ENCODE data around the gene OPCML.

DNA sequence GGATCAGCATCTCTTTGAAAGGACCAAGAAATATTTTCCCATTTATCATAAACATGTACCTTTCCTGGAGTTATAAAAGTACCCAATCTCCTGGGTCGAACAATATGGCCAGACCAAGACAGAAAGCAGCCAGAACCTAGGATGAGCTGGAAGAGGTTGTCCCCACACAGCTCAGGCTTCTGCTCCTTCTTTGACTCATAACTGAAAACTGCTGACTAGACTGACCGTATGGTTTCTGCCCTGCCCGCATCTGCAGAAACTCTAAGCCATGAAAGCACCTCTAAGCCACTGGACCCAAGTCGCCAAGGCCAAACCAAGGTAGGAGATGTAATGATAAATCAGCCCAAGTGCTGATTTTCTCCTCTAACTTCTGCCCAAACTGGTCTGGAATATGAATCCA lies 129.8 kb downstream of the OPCML start:
- TF ChIP-seq GABPA (IDR thresholded peaks at IDR 0.05 in 1 of 2, conservative IDR thresholded peaks at IDR 0.05 in 1 of 2) (no peak), JUND (IDR thresholded peaks at IDR 0.05) (no peak), YY1 (IDR thresholded peaks at IDR 0.05) (no peak), HNF4A (conservative IDR thresholded peaks at IDR 0.05) (no peak), SP1 (IDR thresholded peaks at IDR 0.05) (no peak), EGR1 (IDR thresholded peaks at IDR 0.05; ENCODE audit: low read depth in 2 of 2) (no peak), FOXA1 (IDR thresholded peaks at IDR 0.05) (no peak), RXRA (IDR thresholded peaks at IDR 0.05) (no peak), TAF1 (conservative IDR thresholded peaks at IDR 0.05) (no peak), RAD21 (IDR thresholded peaks at IDR 0.05) (no peak)
- TF ChIP-seq, protein P1, sequence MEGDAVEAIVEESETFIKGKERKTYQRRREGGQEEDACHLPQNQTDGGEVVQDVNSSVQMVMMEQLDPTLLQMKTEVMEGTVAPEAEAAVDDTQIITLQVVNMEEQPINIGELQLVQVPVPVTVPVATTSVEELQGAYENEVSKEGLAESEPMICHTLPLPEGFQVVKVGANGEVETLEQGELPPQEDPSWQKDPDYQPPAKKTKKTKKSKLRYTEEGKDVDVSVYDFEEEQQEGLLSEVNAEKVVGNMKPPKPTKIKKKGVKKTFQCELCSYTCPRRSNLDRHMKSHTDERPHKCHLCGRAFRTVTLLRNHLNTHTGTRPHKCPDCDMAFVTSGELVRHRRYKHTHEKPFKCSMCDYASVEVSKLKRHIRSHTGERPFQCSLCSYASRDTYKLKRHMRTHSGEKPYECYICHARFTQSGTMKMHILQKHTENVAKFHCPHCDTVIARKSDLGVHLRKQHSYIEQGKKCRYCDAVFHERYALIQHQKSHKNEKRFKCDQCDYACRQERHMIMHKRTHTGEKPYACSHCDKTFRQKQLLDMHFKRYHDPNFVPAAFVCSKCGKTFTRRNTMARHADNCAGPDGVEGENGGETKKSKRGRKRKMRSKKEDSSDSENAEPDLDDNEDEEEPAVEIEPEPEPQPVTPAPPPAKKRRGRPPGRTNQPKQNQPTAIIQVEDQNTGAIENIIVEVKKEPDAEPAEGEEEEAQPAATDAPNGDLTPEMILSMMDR (IDR thresholded peaks at IDR 0.05; ENCODE audit: low read depth, low read length, missing input control), result no peak
- TF ChIP-seq, protein P2, sequence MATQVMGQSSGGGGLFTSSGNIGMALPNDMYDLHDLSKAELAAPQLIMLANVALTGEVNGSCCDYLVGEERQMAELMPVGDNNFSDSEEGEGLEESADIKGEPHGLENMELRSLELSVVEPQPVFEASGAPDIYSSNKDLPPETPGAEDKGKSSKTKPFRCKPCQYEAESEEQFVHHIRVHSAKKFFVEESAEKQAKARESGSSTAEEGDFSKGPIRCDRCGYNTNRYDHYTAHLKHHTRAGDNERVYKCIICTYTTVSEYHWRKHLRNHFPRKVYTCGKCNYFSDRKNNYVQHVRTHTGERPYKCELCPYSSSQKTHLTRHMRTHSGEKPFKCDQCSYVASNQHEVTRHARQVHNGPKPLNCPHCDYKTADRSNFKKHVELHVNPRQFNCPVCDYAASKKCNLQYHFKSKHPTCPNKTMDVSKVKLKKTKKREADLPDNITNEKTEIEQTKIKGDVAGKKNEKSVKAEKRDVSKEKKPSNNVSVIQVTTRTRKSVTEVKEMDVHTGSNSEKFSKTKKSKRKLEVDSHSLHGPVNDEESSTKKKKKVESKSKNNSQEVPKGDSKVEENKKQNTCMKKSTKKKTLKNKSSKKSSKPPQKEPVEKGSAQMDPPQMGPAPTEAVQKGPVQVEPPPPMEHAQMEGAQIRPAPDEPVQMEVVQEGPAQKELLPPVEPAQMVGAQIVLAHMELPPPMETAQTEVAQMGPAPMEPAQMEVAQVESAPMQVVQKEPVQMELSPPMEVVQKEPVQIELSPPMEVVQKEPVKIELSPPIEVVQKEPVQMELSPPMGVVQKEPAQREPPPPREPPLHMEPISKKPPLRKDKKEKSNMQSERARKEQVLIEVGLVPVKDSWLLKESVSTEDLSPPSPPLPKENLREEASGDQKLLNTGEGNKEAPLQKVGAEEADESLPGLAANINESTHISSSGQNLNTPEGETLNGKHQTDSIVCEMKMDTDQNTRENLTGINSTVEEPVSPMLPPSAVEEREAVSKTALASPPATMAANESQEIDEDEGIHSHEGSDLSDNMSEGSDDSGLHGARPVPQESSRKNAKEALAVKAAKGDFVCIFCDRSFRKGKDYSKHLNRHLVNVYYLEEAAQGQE (IDR thresholded peaks at IDR 0.05), result no peak
- TF ChIP-seq, protein P3, sequence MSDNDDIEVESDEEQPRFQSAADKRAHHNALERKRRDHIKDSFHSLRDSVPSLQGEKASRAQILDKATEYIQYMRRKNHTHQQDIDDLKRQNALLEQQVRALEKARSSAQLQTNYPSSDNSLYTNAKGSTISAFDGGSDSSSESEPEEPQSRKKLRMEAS (IDR thresholded peaks at IDR 0.05), result no peak
- TF ChIP-seq, protein P4, sequence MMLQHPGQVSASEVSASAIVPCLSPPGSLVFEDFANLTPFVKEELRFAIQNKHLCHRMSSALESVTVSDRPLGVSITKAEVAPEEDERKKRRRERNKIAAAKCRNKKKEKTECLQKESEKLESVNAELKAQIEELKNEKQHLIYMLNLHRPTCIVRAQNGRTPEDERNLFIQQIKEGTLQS (IDR thresholded peaks at IDR 0.05), result no peak
